Fibroblast of mammary gland (primary cell): Measurements from ENCODE around the gene DISC1.

ENCODE experiments used
- DNase-seq: peaks from one replicate; pipeline ENCODE4 v3.0.0-alpha.2; 2010; ENCODE audit warnings: low read depth
- H3K4me3 ChIP-seq: 2 replicates; pipeline ENCODE4 v1.5.1; 2011; ENCODE audit warnings: low read depth, mild to moderate bottlenecking, low read length, moderate library complexity; ENCODE audit not compliant: control insufficient read depth
- TF ChIP-seq, protein P1 (sequence below): conservative IDR thresholded peaks from 2 replicates; pipeline ENCODE4 v1.5.1; 2011; ENCODE audit warnings: low read depth, low read length, inconsistent platforms; ENCODE audit not compliant: control insufficient read depth, insufficient read depth

The DISC1 gene

DNA sequence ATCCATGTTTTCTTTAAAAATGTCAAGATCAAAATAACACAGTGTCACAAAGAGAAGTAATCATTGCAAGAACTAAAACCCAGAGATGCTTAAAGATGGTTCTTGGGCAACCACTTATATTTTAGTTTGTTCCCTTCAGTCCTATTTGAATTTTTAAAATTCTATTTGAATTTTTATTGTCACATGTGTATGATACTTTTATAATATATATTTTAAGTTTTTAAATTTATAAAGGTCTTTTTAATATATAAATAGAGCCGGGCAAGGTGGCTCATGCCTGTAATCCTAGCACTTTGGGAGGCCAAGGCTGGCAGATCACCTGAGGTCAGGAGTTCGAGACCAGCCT is 22.3 kb upstream of the DISC1 start:
- TF ChIP-seq, protein P1, sequence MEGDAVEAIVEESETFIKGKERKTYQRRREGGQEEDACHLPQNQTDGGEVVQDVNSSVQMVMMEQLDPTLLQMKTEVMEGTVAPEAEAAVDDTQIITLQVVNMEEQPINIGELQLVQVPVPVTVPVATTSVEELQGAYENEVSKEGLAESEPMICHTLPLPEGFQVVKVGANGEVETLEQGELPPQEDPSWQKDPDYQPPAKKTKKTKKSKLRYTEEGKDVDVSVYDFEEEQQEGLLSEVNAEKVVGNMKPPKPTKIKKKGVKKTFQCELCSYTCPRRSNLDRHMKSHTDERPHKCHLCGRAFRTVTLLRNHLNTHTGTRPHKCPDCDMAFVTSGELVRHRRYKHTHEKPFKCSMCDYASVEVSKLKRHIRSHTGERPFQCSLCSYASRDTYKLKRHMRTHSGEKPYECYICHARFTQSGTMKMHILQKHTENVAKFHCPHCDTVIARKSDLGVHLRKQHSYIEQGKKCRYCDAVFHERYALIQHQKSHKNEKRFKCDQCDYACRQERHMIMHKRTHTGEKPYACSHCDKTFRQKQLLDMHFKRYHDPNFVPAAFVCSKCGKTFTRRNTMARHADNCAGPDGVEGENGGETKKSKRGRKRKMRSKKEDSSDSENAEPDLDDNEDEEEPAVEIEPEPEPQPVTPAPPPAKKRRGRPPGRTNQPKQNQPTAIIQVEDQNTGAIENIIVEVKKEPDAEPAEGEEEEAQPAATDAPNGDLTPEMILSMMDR, result no peak

DNA sequence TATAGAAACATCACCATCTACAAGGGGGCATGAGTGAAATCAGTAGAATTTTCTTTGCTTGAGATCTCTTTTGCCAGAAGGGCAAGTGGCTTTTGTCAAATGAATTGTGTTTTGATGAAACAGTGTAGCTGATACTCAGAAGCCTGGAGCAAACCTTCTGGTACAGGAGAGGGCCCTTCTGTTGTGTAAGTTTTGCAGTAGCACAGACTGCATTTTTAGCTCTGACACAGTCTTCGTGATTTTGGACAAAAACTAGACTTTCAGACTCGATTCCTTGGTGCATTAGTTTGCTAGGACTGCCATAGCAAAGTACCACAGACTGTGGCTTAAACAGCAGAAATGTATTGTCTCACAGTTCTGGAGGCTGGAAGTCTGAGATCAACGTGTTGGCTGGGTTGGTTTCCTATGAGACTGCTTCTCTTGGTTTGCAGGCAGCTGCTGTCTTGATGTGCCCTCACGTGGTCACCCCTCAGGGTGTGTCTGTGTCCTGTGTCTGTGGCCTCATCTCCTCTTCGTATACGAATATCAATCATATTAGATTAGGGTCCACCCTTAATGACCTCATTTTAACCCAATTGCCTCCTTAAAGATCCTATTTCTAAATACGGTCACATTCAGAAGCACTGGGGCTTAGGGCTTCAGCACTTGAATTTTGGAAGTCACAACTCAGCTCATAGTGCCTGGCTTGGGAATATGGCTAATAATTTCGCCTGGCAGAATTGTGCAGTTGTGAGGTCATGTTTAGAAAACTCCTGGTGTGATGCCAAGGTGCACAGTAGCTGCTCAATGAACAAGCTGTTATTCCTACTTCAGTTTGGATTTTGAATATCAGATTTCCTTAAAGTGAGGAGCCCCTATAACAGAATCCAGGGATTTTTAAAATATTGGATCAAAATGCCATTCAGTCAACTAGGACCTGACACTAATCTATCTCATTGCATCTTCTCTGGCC is 21.2 kb upstream of the DISC1 start:
- DNase-seq, result no peak
- no peak overlapping the region for H3K4me3 ChIP-seq
- TF ChIP-seq, protein P1, result no peak

More for the DNA sequence above, 22.3 kb upstream of the DISC1 start:
- no peak overlapping the region for H3K4me3 ChIP-seq
- no peak for DNase-seq

DNA sequence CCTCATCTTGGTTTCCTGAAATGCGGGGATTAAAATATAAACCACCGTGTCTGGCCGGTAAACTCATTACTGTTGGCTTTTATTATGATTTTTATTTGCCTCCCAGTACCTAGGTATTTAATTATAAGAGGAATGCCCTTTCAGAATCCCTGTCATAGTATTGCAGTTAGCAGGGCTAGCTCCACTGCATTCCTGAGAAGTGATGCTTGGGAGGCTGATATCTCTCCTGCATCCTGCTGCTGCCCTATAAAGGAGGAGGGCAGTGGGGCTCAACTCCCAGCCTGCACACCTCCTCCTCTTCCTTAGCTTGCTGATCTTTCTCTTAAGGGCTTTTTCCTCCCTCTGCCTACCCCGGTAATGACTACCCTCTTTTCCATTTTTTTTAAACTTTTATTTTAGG is 19.9 kb upstream of the DISC1 start:
- TF ChIP-seq, protein P1, result no peak
- no peak for DNase-seq
- H3K4me3 ChIP-seq, result no peak overlapping the region

DNA sequence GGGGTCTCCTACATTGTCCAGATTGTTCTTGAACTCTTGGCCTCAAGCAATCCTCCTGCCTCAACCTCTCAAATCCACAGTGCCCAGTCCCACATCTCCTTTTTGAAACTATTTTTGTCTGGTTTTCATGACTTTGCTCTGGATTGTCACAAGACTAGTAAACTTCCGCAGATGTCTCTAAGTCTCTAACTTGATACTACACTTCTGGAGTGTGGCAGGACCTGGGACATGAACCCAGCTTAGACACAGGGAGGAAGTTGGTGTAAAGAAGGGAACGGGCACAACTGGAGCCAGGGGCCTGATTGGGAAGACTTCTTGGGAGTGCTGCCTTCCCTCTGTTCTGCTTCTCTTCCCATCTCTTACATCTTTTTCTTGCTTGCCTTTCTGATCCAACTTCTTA is 16.2 kb upstream of the DISC1 start:
- DNase-seq, result no peak
- no peak overlapping the region for H3K4me3 ChIP-seq
- TF ChIP-seq, protein P1, result no peak

DNA sequence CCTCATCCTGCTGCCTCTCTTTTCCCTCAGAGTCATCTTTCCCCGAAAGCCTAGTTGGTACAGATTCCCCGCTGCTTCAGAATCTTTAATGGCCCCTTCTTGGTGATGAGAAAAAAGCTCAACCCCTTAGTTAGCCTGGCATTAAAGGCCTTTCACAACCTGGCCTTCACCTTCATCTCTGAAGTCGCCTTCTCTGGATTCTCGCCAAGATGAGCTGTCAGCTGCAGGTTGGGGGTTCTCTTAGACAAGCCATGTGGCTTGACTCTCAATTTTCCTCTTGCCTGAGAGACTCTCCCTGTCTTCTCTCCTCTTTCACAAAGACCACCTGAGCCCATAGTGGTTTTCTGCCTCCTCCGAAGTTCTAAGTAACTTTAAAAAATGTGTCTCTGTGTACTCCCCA is 15.5 kb upstream of the DISC1 start:
- H3K4me3 ChIP-seq, result no peak overlapping the region
- TF ChIP-seq, protein P1, result no peak
- DNase-seq, result no peak

DNA sequence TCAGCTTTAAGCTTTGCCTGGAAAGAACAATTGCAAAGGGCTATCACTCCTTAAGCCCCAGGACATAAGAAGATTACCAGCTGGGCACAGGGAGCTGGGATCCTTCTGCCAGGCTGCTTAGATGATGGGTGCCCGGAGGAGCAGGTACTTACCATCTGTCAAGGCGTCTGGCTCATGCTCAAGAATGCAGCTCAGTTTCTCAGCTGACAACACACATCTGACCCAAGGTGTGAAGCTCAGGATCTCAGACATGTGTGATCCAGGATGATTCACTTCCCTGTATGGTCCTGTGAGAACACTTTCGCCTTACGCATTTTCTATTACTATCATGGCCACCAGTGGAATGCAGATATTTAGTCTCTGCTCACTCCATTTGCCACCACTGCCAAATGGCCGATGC is 14.7 kb upstream of the DISC1 start:
- H3K4me3 ChIP-seq, result no peak overlapping the region
- no peak for DNase-seq
- TF ChIP-seq, protein P1, result no peak
